SIG-M5 treated with dmso at 0.1 percent for 504 hours (cell line): ENCODE measurements around the gene MYORG.

Experiments
- DNase-seq: peaks from one replicate; lab custom pipeline; 2025; ENCODE audit not compliant: unreplicated experiment; lab: John Stamatoyannopoulos, UW

The MYORG gene

GRCh38 chr9:34376596-34377403 is at the start of gene MYORG:
Gene MYORG, minus strand, starts transcription at chr9:34376898. Its CDS starts 3,955 bp downstream, at chr9:34372943.
- peak; percentile 94 for DNase-seq

GRCh38 chr9:34419716-34420504 is 43.2 kb upstream of the MYORG start:
- DNase-seq, result no peak

- DNase-seq, result no peak
These were observed 41.0 kb upstream of the MYORG start for GRCh38 chr9:34417734-34418133.

DNA sequence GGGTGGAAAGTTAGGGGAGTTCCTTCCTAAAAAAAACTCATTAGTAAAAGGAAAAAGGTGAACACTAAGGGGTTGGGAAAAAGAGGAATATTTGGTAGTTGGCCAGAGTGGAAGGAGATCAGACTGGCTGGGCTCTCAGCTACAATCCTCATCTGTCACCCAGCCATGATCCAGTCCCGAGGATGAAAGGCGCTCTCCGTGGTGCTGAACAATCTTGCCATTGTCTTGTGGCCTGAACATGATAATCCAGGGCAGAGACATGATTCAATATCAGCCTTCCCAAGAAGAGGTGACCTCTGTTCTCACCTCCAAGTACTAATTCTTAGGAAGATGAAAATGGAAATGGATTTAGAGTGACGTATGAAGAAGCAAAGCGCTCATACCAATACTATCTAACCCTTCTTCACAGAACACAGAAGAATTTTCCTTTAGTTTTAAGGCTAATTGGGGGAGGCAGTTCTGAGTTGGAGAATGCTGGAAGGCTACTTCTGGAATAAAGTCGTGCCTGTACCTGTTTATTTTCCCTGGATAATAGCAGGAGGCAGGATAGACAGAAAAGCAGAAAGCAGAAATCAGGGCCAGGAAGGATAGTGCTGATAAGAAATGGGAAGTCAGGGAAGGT is 36.6 kb upstream of the MYORG start:
- no peak for DNase-seq

DNA sequence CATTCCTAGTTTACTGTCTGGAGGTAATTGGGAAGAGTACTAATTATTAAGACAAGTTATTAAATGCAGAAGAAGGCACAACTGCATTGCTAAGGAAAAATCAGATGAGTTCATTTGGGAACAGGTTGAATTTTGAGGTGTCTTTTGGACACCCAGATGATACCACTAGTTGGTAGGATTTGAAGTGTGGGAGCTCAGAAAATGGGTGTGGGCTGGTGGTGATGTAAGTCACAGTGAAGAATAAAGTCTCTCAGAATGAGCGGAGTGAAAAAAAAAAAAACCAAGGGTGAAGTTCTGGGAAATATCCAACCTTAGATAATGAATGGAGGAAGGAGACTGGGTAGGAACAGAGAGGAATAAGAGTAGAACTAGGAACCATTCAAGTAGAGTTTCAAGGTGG is 35.6 kb upstream of the MYORG start:
- DNase-seq, result no peak

- DNase-seq, result no peak
These were observed 32.5 kb upstream of the MYORG start for GRCh38 chr9:34409154-34409553.

GRCh38 chr9:34408173-34408572 is 31.5 kb upstream of the MYORG start:
- DNase-seq, result no peak

- DNase-seq, result no peak
These were observed 29.5 kb upstream of the MYORG start for GRCh38 chr9:34406219-34406618.

DNA sequence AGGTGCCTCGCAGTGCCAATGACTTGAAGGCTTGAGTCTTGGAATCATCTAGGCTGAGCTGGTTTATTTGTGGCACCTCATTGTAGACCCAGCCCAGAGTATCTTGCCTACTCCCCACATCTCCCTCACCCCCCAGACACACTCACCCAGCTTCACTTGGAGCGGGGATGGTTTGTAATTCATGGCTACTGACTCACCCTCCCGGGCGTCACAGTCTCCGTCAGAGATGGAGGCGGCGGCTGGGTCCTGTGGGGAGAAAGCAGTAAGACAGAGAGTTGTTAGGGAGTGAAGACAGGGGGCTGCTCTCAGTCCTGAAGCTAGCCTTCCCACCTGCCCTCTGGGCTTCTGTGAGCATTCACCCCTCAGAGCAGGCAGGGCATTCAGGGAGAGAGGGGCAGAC is 29.0 kb upstream of the MYORG start:
- no peak for DNase-seq

DNA sequence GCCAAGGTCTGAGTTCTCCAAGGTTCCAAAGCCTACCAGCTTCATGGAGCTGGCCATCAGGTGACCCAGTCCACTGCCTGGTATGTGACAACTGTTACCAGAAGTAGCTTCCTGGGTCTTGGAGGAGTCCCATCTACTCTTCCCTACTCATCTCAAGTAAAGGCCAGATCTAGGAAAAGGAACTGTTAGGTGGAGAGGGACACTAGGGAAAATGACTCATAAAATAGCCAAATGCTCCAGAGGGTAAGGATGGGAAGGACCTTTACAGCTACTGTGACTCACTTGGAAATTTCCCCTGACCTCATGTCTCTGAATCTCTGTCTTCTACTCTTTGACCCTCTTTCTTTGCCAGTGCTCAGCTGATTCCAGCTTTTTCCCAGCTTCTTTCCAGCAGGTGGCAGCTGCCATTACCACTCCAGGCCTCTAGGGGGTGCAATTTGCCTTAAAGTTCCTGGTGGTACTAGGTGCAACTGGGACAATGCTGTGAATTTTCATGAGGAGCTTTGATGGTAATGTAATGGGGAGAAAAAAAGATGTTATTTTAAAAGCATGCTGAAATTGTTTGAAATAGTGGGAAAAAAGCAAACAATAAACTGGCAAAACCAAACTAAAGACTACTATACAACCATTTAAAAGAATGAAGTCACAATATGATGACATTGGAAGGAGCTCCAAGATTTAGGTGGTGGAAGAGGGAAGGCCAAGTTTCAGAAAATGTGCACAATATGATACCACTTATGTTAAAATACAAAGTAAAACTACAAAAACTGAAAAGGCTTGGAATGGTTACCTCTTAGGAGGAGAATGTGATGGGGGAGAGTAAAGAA is 27.1 kb upstream of the MYORG start:
- DNase-seq, result peak; percentile 29

GRCh38 chr9:34400686-34401602 is 24.2 kb upstream of the MYORG start:
- DNase-seq, result no peak

- DNase-seq, result no peak
These were observed 23.6 kb upstream of the MYORG start for GRCh38 chr9:34400275-34400674.

- no peak for DNase-seq
These were observed 23.0 kb upstream of the MYORG start for GRCh38 chr9:34399729-34400128.

DNA sequence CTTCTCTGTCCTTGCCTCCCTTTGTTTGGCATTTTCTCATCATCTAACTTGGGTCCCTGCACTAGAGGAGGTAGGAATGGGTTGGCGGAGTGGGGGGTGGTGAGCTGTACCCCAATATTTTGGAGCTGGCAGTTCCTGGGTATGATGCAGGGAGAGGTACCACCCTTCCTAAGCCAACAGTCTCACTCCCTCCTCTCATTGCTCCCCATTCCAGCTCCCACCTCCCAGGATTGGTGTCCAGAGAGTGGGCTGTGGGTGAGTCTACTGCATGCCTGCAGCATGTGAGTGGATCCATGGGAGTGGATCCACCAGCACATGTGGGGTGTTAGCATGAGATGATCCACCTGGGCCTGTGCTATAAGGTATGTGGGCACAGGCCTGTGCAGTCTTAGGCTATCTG is 22.2 kb upstream of the MYORG start:
- DNase-seq, result no peak

- DNase-seq, result no peak
These were observed 19.8 kb upstream of the MYORG start for GRCh38 chr9:34396276-34397214.

DNA sequence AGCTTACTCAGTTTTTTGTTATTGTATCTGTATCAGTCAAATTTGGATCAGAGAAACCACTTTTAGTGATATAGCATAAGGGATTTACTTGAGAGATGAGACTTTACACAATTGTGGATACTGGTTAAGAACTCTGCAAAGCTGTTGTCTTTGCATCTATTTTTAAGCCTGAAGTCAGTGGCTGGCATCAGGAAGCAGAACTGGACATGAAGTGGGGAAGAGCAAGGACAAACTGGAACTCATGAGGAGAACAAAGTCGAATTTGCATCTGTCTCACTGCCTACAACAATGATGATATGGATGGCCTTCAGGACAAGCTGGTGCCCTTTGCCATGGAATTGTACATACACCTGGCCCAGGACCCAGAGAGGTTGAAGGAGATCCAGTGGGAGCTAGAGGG is 15.8 kb upstream of the MYORG start:
- no peak for DNase-seq

DNA sequence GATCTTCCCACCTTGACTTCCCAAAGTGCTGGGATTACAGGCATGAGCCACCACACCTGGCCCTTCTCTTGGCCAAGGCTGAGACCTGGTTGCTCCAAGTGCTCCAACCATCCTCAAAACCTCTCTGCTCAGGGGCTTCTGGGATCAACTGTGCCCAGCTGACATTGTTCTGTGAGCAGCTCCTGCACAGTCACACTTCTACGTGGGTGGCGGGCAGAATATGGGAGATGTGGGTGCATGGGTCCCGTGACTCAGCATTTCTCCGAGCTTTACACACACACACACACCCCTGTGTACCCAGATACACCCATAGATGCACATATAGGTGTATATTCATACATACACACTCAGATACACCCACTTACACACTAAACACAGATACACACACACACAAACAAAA is 10.5 kb upstream of the MYORG start:
- DNase-seq, result no peak

GRCh38 chr9:34386656-34387055 is 10.0 kb upstream of the MYORG start:
- no peak for DNase-seq
